Vagina (tissue), 2 donors: ENCODE measurements around the gene AATK.

Experiments
- CTCF ChIP-seq, 3 experiments: fragments of 450-650 bp in 2 of 3; fragments of 200-600 bp in 1 of 3; sonication (generic) in 1 of 3; IDR thresholded peaks; one replicate each; pipeline ENCODE4 v1.5.1; 2017 to 2019; ENCODE audit warnings: antibody characterized with exemption in 3 of 3, mild to moderate bottlenecking in 2 of 3, moderate library complexity in 2 of 3
- POLR2A ChIP-seq, 2 donors: fragments of 450-650 bp; IDR thresholded peaks; one replicate each; pipeline ENCODE4 v1.6.1; 2017; ENCODE audit warnings: antibody characterized with exemption in 2 of 2, mild to moderate bottlenecking in 2 of 2, moderate library complexity in 2 of 2
- POLR2AphosphoS5 ChIP-seq, 2 donors: sonication (generic); formaldehyde crosslinking; IDR thresholded peaks; one replicate each; pipeline ENCODE4 v1.9.0; 2017; ENCODE audit warnings: antibody characterized with exemption in 2 of 2, mild to moderate bottlenecking in 2 of 2, low read depth in 1 of 2; ENCODE audit not compliant: insufficient read depth in 1 of 2

GRCh38 chr17:81160747-81161453 is 5.1 kb downstream of the AATK start:
- TF ChIP-seq POLR2A (IDR thresholded peaks at IDR 0.05) (no peak), CTCF (IDR thresholded peaks at IDR 0.05) (no peak), POLR2AphosphoS5 (IDR thresholded peaks at IDR 0.05; ENCODE audit: insufficient read depth in 1 of 2, low read depth in 1 of 2) (no peak)
